Liver (tissue), 9 donors: ENCODE measurements around the gene ULBP2. TPM values are rescaled to one million over a fixed set of nuclear protein-coding genes. Genes with fewer than 3 reads are reported as not detected.
"Not testable (repeated sequence)": the region's sequence is repeated elsewhere in the genome, so short reads cannot be mapped to it uniquely, and the experiment has no call there.

ENCODE experiments used
- DNase-seq: peaks from one replicate; pipeline ENCODE4 v3.0.0-alpha.2; 2017; ENCODE audit warnings: low spot score
- H3K27ac ChIP-seq, 2 donors: one replicate each; pipeline ENCODE4 v1.7.0; 2013; ENCODE audit warnings: inconsistent platforms in 2 of 2, low read length in 2 of 2, control low read depth in 1 of 2, low read depth in 1 of 2, mild to moderate bottlenecking in 1 of 2
- H3K27me3 ChIP-seq, 4 donors: one replicate each; pipeline versions ENCODE4 v1.6.1 to v1.7.0; 2013; ENCODE audit warnings: low read length in 3 of 4, inconsistent platforms in 1 of 4, mild to moderate bottlenecking in 1 of 4, moderate library complexity in 1 of 4; ENCODE audit not compliant: control insufficient read depth in 4 of 4, insufficient read depth in 4 of 4
- H3K36me3 ChIP-seq, 4 donors: one replicate each; pipeline versions ENCODE4 v1.6.1 to v1.7.0; 2013; ENCODE audit warnings: low read length in 3 of 4, mild to moderate bottlenecking in 3 of 4, low read depth in 1 of 4, moderate library complexity in 1 of 4; ENCODE audit not compliant: control insufficient read depth in 4 of 4, insufficient read depth in 3 of 4
- H3K4me1 ChIP-seq, 4 donors: one replicate each; pipeline versions ENCODE4 v1.6.1 to v1.7.0; 2013; ENCODE audit warnings: low read length in 3 of 4, mild to moderate bottlenecking in 3 of 4, moderate library complexity in 1 of 4; ENCODE audit not compliant: control insufficient read depth in 4 of 4, insufficient read depth in 4 of 4
- H3K4me3 ChIP-seq, 3 donors: one replicate each; pipeline versions ENCODE4 v1.6.1 to v1.7.0; 2013; ENCODE audit warnings: low read length in 3 of 3, control low read depth in 1 of 3, low read depth in 1 of 3, mild to moderate bottlenecking in 1 of 3
- H3K9ac ChIP-seq, 2 donors: one replicate each; pipeline ENCODE4 v1.7.0; 2013; ENCODE audit warnings: low read length in 2 of 2, mild to moderate bottlenecking in 2 of 2, moderate library complexity in 2 of 2, control low read depth in 1 of 2, low read depth in 1 of 2
- H3K9me3 ChIP-seq, 4 donors: one replicate each; pipeline versions ENCODE4 v1.6.1 to v1.7.0; 2013; ENCODE audit warnings: low read length in 3 of 4; ENCODE audit not compliant: control insufficient read depth in 4 of 4
- ATF3 ChIP-seq: IDR thresholded peaks from 2 replicates; pipeline ENCODE4 v1.6.1; 2016; ENCODE audit warnings: antibody characterized with exemption
- CTCF ChIP-seq: fragments of 150-350 bp; IDR thresholded peaks from 2 replicates; pipeline ENCODE4 v1.5.1; 2017; ENCODE audit warnings: improper control_type of control experiment, low read depth, low read length; ENCODE audit not compliant: missing input control
- EGR1 ChIP-seq, 2 donors: IDR thresholded peaks; 2 replicates each; pipeline ENCODE4 v1.6.1; 2016 to 2018; ENCODE audit warnings: antibody characterized with exemption in 2 of 2, low read depth in 2 of 2
- FOXA1 ChIP-seq: IDR thresholded peaks from 2 replicates; pipeline ENCODE4 v1.6.1; 2016; ENCODE audit warnings: antibody characterized with exemption
- FOXA2 ChIP-seq: IDR thresholded peaks from 2 replicates; pipeline ENCODE4 v1.6.1; 2016; ENCODE audit warnings: antibody characterized with exemption
- GABPA ChIP-seq, 2 donors: IDR thresholded peaks in 1 of 2; conservative IDR thresholded peaks in 1 of 2; 2 replicates each; pipeline ENCODE4 v1.6.1; 2016; ENCODE audit warnings: antibody characterized with exemption in 2 of 2, mild to moderate bottlenecking in 1 of 2, moderate library complexity in 1 of 2
- HNF4A ChIP-seq, 2 donors: conservative IDR thresholded peaks; 2 replicates each; pipeline ENCODE4 v1.6.1; 2016; ENCODE audit warnings: antibody characterized with exemption in 2 of 2, mild to moderate bottlenecking in 2 of 2
- HNF4G ChIP-seq: IDR thresholded peaks from 2 replicates; pipeline ENCODE4 v1.6.1; 2016; ENCODE audit warnings: antibody characterized with exemption
- JUND ChIP-seq, 2 donors: IDR thresholded peaks; 2 replicates each; pipeline ENCODE4 v1.6.1; 2016; ENCODE audit warnings: antibody characterized with exemption in 2 of 2
- MAX ChIP-seq: IDR thresholded peaks from 2 replicates; pipeline ENCODE4 v1.6.1; 2016; ENCODE audit warnings: antibody characterized with exemption
- NR2F2 ChIP-seq: IDR thresholded peaks from 2 replicates; pipeline ENCODE4 v1.6.1; 2016; ENCODE audit warnings: antibody characterized with exemption
- RAD21 ChIP-seq, 2 donors: IDR thresholded peaks; 2 replicates each; pipeline ENCODE4 v1.6.1; 2016; ENCODE audit warnings: antibody characterized with exemption in 2 of 2, mild to moderate bottlenecking in 2 of 2
- REST ChIP-seq: IDR thresholded peaks from 2 replicates; pipeline ENCODE4 v1.6.1; 2016; ENCODE audit warnings: antibody characterized with exemption, mild to moderate bottlenecking
- RXRA ChIP-seq, 2 donors: IDR thresholded peaks; 2 replicates each; pipeline ENCODE4 v1.6.1; 2017 to 2018; ENCODE audit warnings: antibody characterized with exemption in 2 of 2, mild to moderate bottlenecking in 1 of 2
- SP1 ChIP-seq: IDR thresholded peaks from 2 replicates; pipeline ENCODE4 v1.6.1; 2018; ENCODE audit warnings: antibody characterized with exemption, mild to moderate bottlenecking
- TAF1 ChIP-seq: conservative IDR thresholded peaks from 2 replicates; pipeline ENCODE4 v1.6.1; 2016; ENCODE audit warnings: antibody characterized with exemption, mild to moderate bottlenecking
- YY1 ChIP-seq: IDR thresholded peaks from 2 replicates; pipeline ENCODE4 v1.6.1; 2016; ENCODE audit warnings: antibody characterized with exemption, mild to moderate bottlenecking
- WGBS: extraction: QIAGEN DNeasy Blood & Tissue Kit; methylation state at CpG from one replicate; pipeline ENCODE4 v1.1.7; 2013; 5-methylcytosine and 5-hydroxymethylcytosine counted together
- polyA plus RNA-seq, 2 donors: library from polyadenylated mRNA; stranded (reverse) in 1 of 2; unstranded in 1 of 2; fragments of 200-250 nt in 1 of 2; fragments of >200 nt in 1 of 2; fragmentation: Nextera tagmentation in 1 of 2; extraction: Ambion mirVana in 1 of 2; gene quantifications; one replicate each; pipeline versions ENCODE4 v1.2.1 to v1.2.3, GENCODE V29; 2013 to 2015
- total RNA-seq, 2 donors: library from RNA; depleted of rRNA; stranded (reverse); fragments of >200 nt; gene quantifications; one replicate each; pipeline ENCODE4 v1.2.3, GENCODE V29; 2014
- TF ChIP-seq, protein P1 (sequence below): IDR thresholded peaks from 2 replicates; pipeline ENCODE4 v1.6.1; 2016; ENCODE audit warnings: antibody characterized with exemption
- donor health status: healthy.
- donor health status: healthy.
- donor health status: healthy.
- donor health status: healthy.
- donor health status: healthy.

Gene ULBP2
- total and polyA plus RNA-seq, 4 donors: 0.14 to 0.27 (median 0.20) TPM

DNA sequence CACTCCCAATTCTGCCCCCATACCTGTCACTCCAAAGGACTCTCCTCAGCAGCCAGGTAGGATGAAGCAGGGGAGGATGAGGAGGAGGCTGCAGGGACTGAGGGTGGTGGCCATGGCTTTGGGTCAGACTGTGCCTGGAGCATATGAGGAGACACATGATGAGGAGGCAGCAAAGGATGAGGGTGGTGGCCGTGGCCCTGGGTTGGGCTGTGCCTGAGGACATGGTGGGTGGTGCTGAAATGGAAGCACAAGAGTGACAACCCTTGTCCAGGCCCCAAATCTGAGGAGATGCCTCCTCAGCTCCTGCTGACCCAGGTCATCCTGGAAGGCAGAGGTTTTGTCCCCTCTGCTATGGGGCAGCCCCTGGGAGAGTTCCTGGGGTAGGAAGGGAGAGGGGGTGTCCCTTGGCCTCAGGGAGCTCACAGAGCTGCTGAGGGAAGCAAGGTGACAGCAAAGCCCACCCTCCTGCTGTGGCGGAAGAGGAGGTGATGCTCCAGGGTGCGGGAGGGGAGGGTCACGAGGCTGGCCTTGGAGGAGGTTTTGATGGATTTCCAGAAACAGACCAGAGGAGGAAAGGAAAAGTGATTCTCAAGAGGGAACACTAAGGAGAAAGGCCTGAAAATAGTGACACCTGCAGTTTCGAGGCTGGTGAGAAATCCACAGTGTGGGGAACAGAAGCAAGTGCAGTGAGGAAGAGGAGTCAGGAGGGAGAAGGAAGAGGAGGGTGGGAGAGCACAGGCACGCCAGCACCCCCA lies 23.5 kb upstream of the ULBP2 start (continued):
- TF ChIP-seq MAX (no peak), RXRA (IDR thresholded peaks at IDR 0.05) (no peak), HNF4G (no peak)
- TF ChIP-seq, protein P1, sequence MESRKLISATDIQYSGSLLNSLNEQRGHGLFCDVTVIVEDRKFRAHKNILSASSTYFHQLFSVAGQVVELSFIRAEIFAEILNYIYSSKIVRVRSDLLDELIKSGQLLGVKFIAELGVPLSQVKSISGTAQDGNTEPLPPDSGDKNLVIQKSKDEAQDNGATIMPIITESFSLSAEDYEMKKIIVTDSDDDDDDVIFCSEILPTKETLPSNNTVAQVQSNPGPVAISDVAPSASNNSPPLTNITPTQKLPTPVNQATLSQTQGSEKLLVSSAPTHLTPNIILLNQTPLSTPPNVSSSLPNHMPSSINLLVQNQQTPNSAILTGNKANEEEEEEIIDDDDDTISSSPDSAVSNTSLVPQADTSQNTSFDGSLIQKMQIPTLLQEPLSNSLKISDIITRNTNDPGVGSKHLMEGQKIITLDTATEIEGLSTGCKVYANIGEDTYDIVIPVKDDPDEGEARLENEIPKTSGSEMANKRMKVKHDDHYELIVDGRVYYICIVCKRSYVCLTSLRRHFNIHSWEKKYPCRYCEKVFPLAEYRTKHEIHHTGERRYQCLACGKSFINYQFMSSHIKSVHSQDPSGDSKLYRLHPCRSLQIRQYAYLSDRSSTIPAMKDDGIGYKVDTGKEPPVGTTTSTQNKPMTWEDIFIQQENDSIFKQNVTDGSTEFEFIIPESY: no peak

DNA sequence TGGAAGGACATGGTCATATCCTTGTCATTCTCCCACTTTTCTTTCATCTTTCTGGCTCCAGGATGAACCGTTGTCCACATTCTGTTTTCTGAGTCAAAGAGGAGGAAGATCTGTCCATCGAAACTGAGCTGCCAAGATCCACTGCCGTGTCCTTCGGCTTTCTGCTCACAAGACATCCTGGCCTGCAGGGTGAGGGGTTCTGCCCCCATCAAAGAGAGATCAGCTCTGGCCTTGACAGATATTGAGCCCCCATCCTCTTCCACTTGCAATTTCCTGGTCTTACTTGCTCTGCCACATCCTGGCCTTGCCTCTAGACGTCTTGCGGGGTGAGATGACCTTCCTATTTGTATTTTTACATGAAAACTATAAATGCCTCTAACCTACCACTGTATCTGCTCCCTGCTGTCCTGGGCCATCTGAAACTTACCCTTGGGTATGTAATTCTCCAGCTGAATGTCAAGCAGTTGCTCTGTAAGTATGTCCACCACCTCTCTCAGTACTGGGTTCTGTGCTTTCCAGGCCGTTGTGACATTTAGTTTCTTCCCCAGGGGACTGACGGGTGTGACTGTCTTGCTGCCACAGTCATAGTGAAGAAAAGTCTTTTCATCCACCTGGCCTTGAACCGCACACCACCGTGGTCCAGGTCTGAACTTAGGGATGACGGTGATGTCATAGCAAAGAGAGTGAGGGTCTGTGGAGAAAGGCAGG lies 22.5 kb upstream of the ULBP2 start:
- not testable (repeated sequence) for H3K27ac ChIP-seq, DNase-seq, H3K27me3 ChIP-seq, H3K36me3 ChIP-seq, H3K9me3 ChIP-seq, H3K4me3 ChIP-seq, H3K9ac ChIP-seq
- H3K4me1 ChIP-seq: peaks cover 0 to 13% (median 9%) of the 10 kb centered on the region in 4 donors
- 85% methylated on average over 11 of the region's 11 CpGs for WGBS

DNA sequence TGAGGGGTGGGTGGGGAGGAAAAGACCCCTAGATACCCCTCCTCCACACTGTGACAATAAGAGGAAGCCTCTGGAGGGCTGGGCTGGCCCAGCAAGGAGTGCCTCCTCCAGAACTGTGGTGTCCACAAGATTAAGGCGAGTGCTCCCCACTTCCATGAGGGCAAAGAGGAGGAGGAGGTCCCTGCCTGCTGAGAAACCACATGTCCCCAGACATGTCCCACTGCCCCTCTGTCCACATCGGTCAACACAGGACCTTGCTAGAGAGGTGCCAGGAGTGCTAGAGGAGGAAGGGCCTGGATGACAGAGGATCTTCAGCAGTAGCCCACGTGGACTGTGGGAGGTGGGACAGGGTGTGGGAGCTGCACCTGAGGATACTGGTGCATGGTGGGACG lies 22.0 kb upstream of the ULBP2 start:
- Histone ChIP-seq H3K36me3 (no peaks in the 10 kb centered on the region), H3K9me3 (no peaks in the 10 kb centered on the region), H3K4me3 (no peak overlapping the region), H3K27ac (no peak overlapping the region), H3K27me3 (no peaks in the 10 kb centered on the region), H3K4me1 (peaks cover 0 to 13% (median 9%) of the 10 kb centered on the region in 4 donors), H3K9ac (no peak overlapping the region)
- WGBS: 94% methylated on average over 4 of the region's 4 CpGs
- no peak for TF ChIP-seq EGR1 (IDR thresholded peaks at IDR 0.05; ENCODE audit: low read depth in 2 of 2)
- no peak for TF ChIP-seq RXRA (IDR thresholded peaks at IDR 0.05)
- no peak for TF ChIP-seq RAD21 (IDR thresholded peaks at IDR 0.05)
- no peak for TF ChIP-seq FOXA1
- TF ChIP-seq SP1: no peak
- TF ChIP-seq NR2F2: no peak
- TF ChIP-seq GABPA (IDR thresholded peaks at IDR 0.05 in 1 of 2, conservative IDR thresholded peaks at IDR 0.05 in 1 of 2): no peak
- no peak for TF ChIP-seq JUND (IDR thresholded peaks at IDR 0.05)
- no peak for TF ChIP-seq YY1
- TF ChIP-seq, protein P1: no peak
- no peak for TF ChIP-seq MAX
- TF ChIP-seq TAF1: no peak
- TF ChIP-seq CTCF: no peak
- TF ChIP-seq HNF4A (conservative IDR thresholded peaks at IDR 0.05): no peak
- TF ChIP-seq FOXA2: no peak
- TF ChIP-seq ATF3: no peak
- TF ChIP-seq HNF4G: no peak
- TF ChIP-seq REST: no peak
- DNase-seq: no peak
